H1 (cell line): ENCODE results near the gene MMP25. TPM values are rescaled to one million over a fixed set of nuclear protein-coding genes. Genes with fewer than 3 reads are reported as not detected.

Experiments used
- CTCF ChIA-PET: fragments of 300-600 bp; sonication (Branson Sonifier 250); formaldehyde crosslinking; loops from one replicate; lab custom pipeline; 2021; ENCODE audit not compliant: partially characterized antibody; lab: Charles Lee
- POLR2A ChIA-PET: fragments of 300-600 bp; sonication (Branson Sonifier 250); formaldehyde crosslinking; loops from one replicate; lab custom pipeline; 2021; ENCODE audit warnings: inconsistent platforms; ENCODE audit not compliant: partially characterized antibody; lab: Charles Lee
- DNase-seq, 2 experiments: peaks; one replicate each; pipeline versions ENCODE4 v3.0.0 to v3.0.0-alpha.2; 2010 to 2022; ENCODE audit warnings: low spot score in 2 of 2, low read depth in 1 of 2, mixed read lengths in 1 of 2
- FAIRE-seq: peaks from 2 replicates; lab custom pipeline; 2011; peaks lifted over from hg19 to GRCh38; lab: Jason Lieb, UNC
- H2AFZ ChIP-seq: 2 replicates; pipeline ENCODE4 v1.8.1; 2012; ENCODE audit warnings: low read length, inconsistent platforms
- H2AK5ac ChIP-seq: 2 replicates; pipeline ENCODE4 v1.6.1; 2013; ENCODE audit warnings: low read depth, low read length
- H2BK120ac ChIP-seq: replicated peaks from 2 replicates; pipeline ENCODE3; 2013; ENCODE audit warnings: low read depth, low read length, inconsistent platforms
- H2BK12ac ChIP-seq: 2 replicates; pipeline ENCODE4 v1.6.1; 2013; ENCODE audit warnings: low read depth, low read length
- H2BK15ac ChIP-seq: 2 replicates; pipeline ENCODE4 v1.6.1; 2013; ENCODE audit warnings: low read length
- H2BK20ac ChIP-seq: 2 replicates; pipeline ENCODE4 v1.6.1; 2013; ENCODE audit warnings: low read length
- H2BK5ac ChIP-seq: 2 replicates; pipeline ENCODE4 v1.6.1; 2013; ENCODE audit warnings: low read depth, low read length
- H3K14ac ChIP-seq: 2 replicates; pipeline ENCODE4 v1.6.1; 2013; ENCODE audit warnings: inconsistent platforms; ENCODE audit not compliant: insufficient read length
- H3K18ac ChIP-seq: 2 replicates; pipeline ENCODE4 v1.6.1; 2013; ENCODE audit warnings: low read length; ENCODE audit errors: extremely low read depth
- H3K23ac ChIP-seq: 2 replicates; pipeline ENCODE4 v1.6.1; 2013; ENCODE audit warnings: inconsistent platforms; ENCODE audit not compliant: insufficient read length
- H3K23me2 ChIP-seq: 2 replicates; pipeline ENCODE4 v1.6.1; 2013; ENCODE audit warnings: low read depth, low read length
- H3K27ac ChIP-seq: 2 replicates; pipeline ENCODE4 v1.6.1; 2011; ENCODE audit warnings: low read depth, low read length, inconsistent platforms
- H3K27me3 ChIP-seq, 4 experiments: replicated peaks in 1 of 4; 1 replicate in 1 of 4; 2 replicates in 3 of 4; pipeline versions ENCODE4 v1.6.1 to v1.8.1; 2011 to 2013; ENCODE audit warnings: low read length in 3 of 4, mild to moderate bottlenecking in 3 of 4, inconsistent platforms in 2 of 4, mixed read lengths in 2 of 4, moderate library complexity in 1 of 4; ENCODE audit not compliant: control insufficient read depth in 3 of 4, insufficient read depth in 3 of 4; ENCODE audit errors: extremely low read depth in 1 of 4
- H3K36me3 ChIP-seq, 4 experiments: 2 replicates each; pipeline versions ENCODE4 v1.6.1 to v1.8.1; 2011 to 2013; ENCODE audit warnings: mild to moderate bottlenecking in 4 of 4, low read length in 3 of 4, moderate library complexity in 2 of 4, control low read depth in 1 of 4, inconsistent platforms in 1 of 4; ENCODE audit not compliant: insufficient read depth in 4 of 4, control insufficient read depth in 2 of 4
- H3K4ac ChIP-seq: replicated peaks from 2 replicates; pipeline ENCODE3; 2013; ENCODE audit warnings: low read length, low read depth, mixed read lengths, inconsistent platforms; ENCODE audit not compliant: insufficient read length
- H3K4me1 ChIP-seq, 4 experiments: replicated peaks in 1 of 4; 1 replicate in 1 of 4; 2 replicates in 3 of 4; pipeline versions ENCODE4 v1.6.1 to v1.8.1; 2011 to 2013; ENCODE audit warnings: low read length in 3 of 4, inconsistent platforms in 2 of 4, mixed read lengths in 1 of 4; ENCODE audit not compliant: insufficient read depth in 4 of 4, control insufficient read depth in 3 of 4
- H3K4me2 ChIP-seq, 2 experiments: 2 replicates each; pipeline versions ENCODE4 v1.6.1 to v1.8.1; 2011 to 2013; ENCODE audit warnings: low read depth in 2 of 2, low read length in 2 of 2, control low read depth in 1 of 2, inconsistent platforms in 1 of 2, mild to moderate bottlenecking in 1 of 2; ENCODE audit not compliant: insufficient read depth in 1 of 2
- H3K4me3 ChIP-seq, 4 experiments: fragments of 200-600, 300-600 bp in 1 of 4; sonication (generic), shearing (Covaris generic), sonication (Bioruptor Twin) in 1 of 4; 2 replicates each; pipeline versions ENCODE4 v1.5.1 to v1.8.1; 2011 to 2016; ENCODE audit warnings: low read length in 4 of 4, low read depth in 3 of 4, control low read depth in 2 of 4, inconsistent platforms in 2 of 4, mild to moderate bottlenecking in 2 of 4, mixed read lengths in 1 of 4, moderate library complexity in 1 of 4; ENCODE audit not compliant: insufficient read depth in 2 of 4; ENCODE audit errors: extremely low read depth in 1 of 4
- H3K56ac ChIP-seq: replicated peaks from 2 replicates; pipeline ENCODE3; 2013; ENCODE audit warnings: low read depth, mild to moderate bottlenecking, mixed read lengths, low read length, inconsistent platforms; ENCODE audit not compliant: insufficient read length
- H3K79me1 ChIP-seq: 2 replicates; pipeline ENCODE4 v1.6.1; 2013; ENCODE audit warnings: low read depth, low read length, control low read depth
- H3K79me2 ChIP-seq, 2 experiments: 2 replicates each; pipeline versions ENCODE4 v1.6.1 to v1.8.1; 2012 to 2013; ENCODE audit warnings: low read length in 2 of 2, mild to moderate bottlenecking in 2 of 2, inconsistent platforms in 1 of 2; ENCODE audit not compliant: insufficient read depth in 2 of 2, control insufficient read depth in 1 of 2
- H3K9ac ChIP-seq, 4 experiments: replicated peaks in 1 of 4; 1 replicate in 1 of 4; 2 replicates in 3 of 4; pipeline versions ENCODE4 v1.6.1 to v1.8.1; 2011 to 2013; ENCODE audit warnings: low read depth in 3 of 4, low read length in 3 of 4, control low read depth in 2 of 4, mild to moderate bottlenecking in 2 of 4, moderate library complexity in 2 of 4, inconsistent platforms in 1 of 4; ENCODE audit errors: extremely low read depth in 1 of 4
- H3K9me3 ChIP-seq, 2 experiments: 2 replicates each; pipeline versions ENCODE4 v1.6.1 to v1.8.1; 2012 to 2013; ENCODE audit warnings: mild to moderate bottlenecking in 2 of 2, moderate library complexity in 2 of 2, control low read depth in 1 of 2, inconsistent platforms in 1 of 2, low read depth in 1 of 2, low read length in 1 of 2, mixed read lengths in 1 of 2; ENCODE audit not compliant: insufficient read depth in 2 of 2
- H4K20me1 ChIP-seq, 2 experiments: replicated peaks in 1 of 2; 2 replicates each; pipeline versions ENCODE3 to v1.8.1; 2011 to 2013; ENCODE audit warnings: inconsistent platforms in 2 of 2, low read length in 2 of 2, mild to moderate bottlenecking in 1 of 2; ENCODE audit not compliant: insufficient read depth in 2 of 2, control insufficient read depth in 1 of 2
- H4K5ac ChIP-seq: 2 replicates; pipeline ENCODE4 v1.6.1; 2013; ENCODE audit warnings: low read length, low read depth, mixed read lengths, inconsistent platforms; ENCODE audit not compliant: insufficient read length
- H4K8ac ChIP-seq: 2 replicates; pipeline ENCODE4 v1.8.0; 2013; ENCODE audit warnings: mild to moderate bottlenecking, moderate library complexity, low read length, inconsistent platforms; ENCODE audit not compliant: insufficient read depth; ENCODE audit errors: extremely low read depth
- H4K91ac ChIP-seq: replicated peaks from 2 replicates; pipeline ENCODE3; 2013; ENCODE audit warnings: low read length, mixed read lengths, inconsistent platforms; ENCODE audit not compliant: insufficient read length
- ASH2L ChIP-seq: fragments of 200-600, 300-600 bp; sonication (generic); IDR thresholded peaks from one replicate; pipeline ENCODE4 v1.7.1; 2017; ENCODE audit warnings: low read length
- BRCA1 ChIP-seq: IDR thresholded peaks from 2 replicates; pipeline ENCODE4 v1.6.1; 2012; ENCODE audit warnings: low read depth, low read length, improper control_type of control experiment
- CBX8 ChIP-seq: fragments of 300-800, 300-1000 bp; sonication (generic); IDR thresholded peaks from 2 replicates; pipeline ENCODE4 v1.7.1; 2016; ENCODE audit warnings: low read depth, low read length, borderline replicate concordance
- EGR1 ChIP-seq: IDR thresholded peaks from 2 replicates; pipeline ENCODE4 v1.6.1; 2011; ENCODE audit warnings: low read depth, low read length, borderline replicate concordance
- HDAC6 ChIP-seq: IDR thresholded peaks from one replicate; pipeline ENCODE4 v1.7.1; 2012; ENCODE audit warnings: low read depth, mild to moderate bottlenecking, inconsistent platforms, low read length, moderate library complexity
- JUN ChIP-seq: IDR thresholded peaks from 2 replicates; pipeline ENCODE4 v1.6.1; 2011; ENCODE audit warnings: low read depth, mild to moderate bottlenecking, improper control_type of control experiment, low read length
- JUND ChIP-seq: IDR thresholded peaks from 2 replicates; pipeline ENCODE4 v1.6.1; 2011; ENCODE audit warnings: mild to moderate bottlenecking, improper control_type of control experiment, low read length
- KDM5A ChIP-seq: fragments of 200-600 bp; IDR thresholded peaks from 2 replicates; pipeline ENCODE4 v1.7.1; 2012; ENCODE audit warnings: mild to moderate bottlenecking, low read length, inconsistent platforms, mixed read lengths
- POLR2AphosphoS5 ChIP-seq: IDR thresholded peaks from 2 replicates; pipeline ENCODE4 v1.6.1; 2011; ENCODE audit warnings: low read depth, low read length
- RXRA ChIP-seq: IDR thresholded peaks from 2 replicates; pipeline ENCODE4 v1.6.1; 2011; ENCODE audit warnings: low read depth, mild to moderate bottlenecking, low read length, moderate library complexity; ENCODE audit not compliant: insufficient read depth
- SAP30 ChIP-seq: fragments of 300-600 bp; sonication (generic); IDR thresholded peaks from 2 replicates; pipeline ENCODE4 v1.7.1; 2012; ENCODE audit warnings: low read length, moderate library complexity, mild to moderate bottlenecking, inconsistent platforms; ENCODE audit not compliant: insufficient read depth, insufficient replicate concordance
- SP1 ChIP-seq: IDR thresholded peaks from 2 replicates; pipeline ENCODE4 v1.6.1; 2011; ENCODE audit warnings: low read depth, low read length
- TAF7 ChIP-seq: optimal IDR thresholded peaks from 2 replicates; pipeline ENCODE3; 2011; ENCODE audit warnings: low read depth, mild to moderate bottlenecking, inconsistent platforms, low read length, moderate library complexity, borderline replicate concordance
- YY1 ChIP-seq: IDR thresholded peaks from 2 replicates; pipeline ENCODE4 v1.6.1; 2011; ENCODE audit warnings: low read depth, mild to moderate bottlenecking, low read length
- WGBS, 2 experiments: shearing (Covaris generic) in 1 of 2; methylation state at CpG; one replicate each; pipeline versions ENCODE4 v1.1.6 to v1.1.7; 2013 to 2015; ENCODE audit warnings: low lambda C conversion rate in 2 of 2, mixed read lengths in 2 of 2, inconsistent platforms in 1 of 2, low coverage in 1 of 2, missing lambda C conversion rate in 1 of 2; ENCODE audit not compliant: insufficient replicate concordance in 2 of 2, insufficient coverage in 1 of 2, insufficient read length in 1 of 2; ENCODE audit errors: extremely low coverage in 1 of 2, missing lambda C conversion rate in 1 of 2; 5-methylcytosine and 5-hydroxymethylcytosine counted together
- polyA plus RNA-seq, 7 experiments: library from polyadenylated mRNA; depleted of rRNA in 3 of 7; stranded (reverse) in 5 of 7; unstranded in 2 of 7; fragments of >200 nt in 5 of 7; fragments of 200-250 nt in 2 of 7; gene quantifications; 1 replicate in 5 of 7; 2 replicates in 1 of 7; 4 replicates in 1 of 7; pipeline versions ENCODE4 v1.2.1 to v1.2.3, GENCODE V29; 2011 to 2013; ENCODE audit warnings: missing spikeins in 2 of 7, mixed read lengths in 2 of 7
- total RNA-seq: library from RNA; stranded (reverse); fragmentation: NEBNext Ultra II Directional; extraction: Animal tissue kit (Norgen Biotek cat#: 25700); gene quantifications from 2 replicates; pipeline ENCODE4 v1.2.1, GENCODE V29; 2021

MMP25 gene
- total and polyA plus RNA-seq, 2 of the 8 experiments (the other 6 are each of a cell fraction or from before 2014, with no cell fraction given), result 7.7 to 26.7 TPM

DNA sequence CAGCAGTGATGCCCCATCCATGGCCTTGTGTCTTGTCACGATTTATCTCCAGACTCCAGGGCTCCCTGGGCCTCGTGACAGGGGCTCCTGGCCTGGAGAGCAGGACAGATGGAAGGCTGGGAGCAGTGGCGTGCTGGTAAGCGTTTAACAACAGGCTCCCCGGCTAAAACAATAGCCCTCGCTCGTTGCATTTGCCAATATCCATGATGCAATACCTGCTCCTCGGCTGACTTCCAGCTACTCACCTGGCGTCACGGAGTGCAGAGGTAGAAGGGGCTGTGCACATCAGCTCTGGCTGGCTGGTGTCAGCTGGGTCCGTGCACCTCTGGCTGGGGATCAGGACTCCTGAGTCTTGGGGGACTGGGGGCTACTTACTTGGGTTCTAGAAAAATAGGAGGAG lies 8.1 kb upstream of the MMP25 start:
- Histone ChIP-seq H3K79me2 (no peaks in the 10 kb centered on the region), H2BK120ac (no peak overlapping the region), H3K27me3 (peaks cover 0 to 11% (median 3%) of the 10 kb centered on the region in 4 experiments; a peak in 1 of 7 replicates), H3K14ac (no peak overlapping the region), H3K23me2 (peaks cover 3% of the 10 kb centered on the region; the same call in 1 of the 2 replicates), H3K27ac (no peak overlapping the region; the same call in 1 of the 2 replicates), H3K4me3 (no peak overlapping the region; a peak in 1 of 8 replicates), H2BK20ac (no peak overlapping the region; the same call in 1 of the 2 replicates), H3K18ac (peak overlapping the region; percentile 71; the same call in 1 of the 2 replicates), H3K56ac (no peak overlapping the region), H4K8ac (peak overlapping the region; percentile 81; the same call in 1 of the 2 replicates), H2AK5ac (0 out of 2 replicates have a peak overlapping the region, but pooled peaks have one; percentile 24), H2AFZ (no peak overlapping the region), H2BK15ac (peak overlapping the region; percentile 46; the same call in 1 of the 2 replicates), H3K9ac (no peak overlapping the region), H4K91ac (peak overlapping the region; percentile 1), H2BK12ac (0 out of 2 replicates have a peak overlapping the region, but pooled peaks have one; percentile 32), H3K36me3 (no peaks in the 10 kb centered on the region), H4K5ac (peak overlapping the region; percentile 51), H3K23ac (no peak overlapping the region), H4K20me1 (peaks cover 2 to 12% of the 10 kb centered on the region in 2 experiments), H3K4me2 (peak overlapping the region; percentile 18 to 25; a peak in 1 of 4 replicates), H3K4ac (no peak overlapping the region), H3K9me3 (no peaks in the 10 kb centered on the region), H2BK5ac (no peak overlapping the region; the same call in 1 of the 2 replicates), H3K79me1 (0 out of 2 replicates have a peak, but pooled peaks cover 2% of the 10 kb centered on the region), H3K4me1 (peaks cover 3 to 19% (median 12%) of the 10 kb centered on the region in 4 experiments)
- FAIRE-seq, result peak; percentile 70
- 40% methylated on average over 11 of the region's 11 CpGs; no CpG with 5 or more reads in 1 of the 2 experiments for WGBS, 2 experiments
- DNase-seq, result peak in 1 of 2 experiments; percentile 63
- ChIA-PET POLR2A (interaction anchor here (0.6 to 34.8 kb wide), 15 partner anchors 8 to 1471 kb away, joined by 3 to 1808 read pairs (median 5); partner anchors contain the start of genes CLDN6, CLDN9, HCFC1R1 and MMP25), CTCF (interaction anchor here (0.6 to 23.8 kb wide), 13 partner anchors 6 to 94 kb away, joined by 3 to 639 read pairs (median 6); partner anchors contain the start of genes CLDN9 and ZSCAN10)
- TF ChIP-seq SAP30 (no peak), YY1 (no peak), EGR1 (no peak), KDM5A (no peak), JUND (peak; percentile 82), CBX8 (no peak), TAF7 (no peak), POLR2AphosphoS5 (peak; percentile 49; the same call in 1 of the 2 replicates), SP1 (no peak), HDAC6 (no peak), ASH2L (no peak), RXRA (no peak), JUN (no peak), BRCA1 (no peak)
